GM18505 (cell line): ENCODE data around the gene PTPN14.

Experiments
- ATAC-seq: cut with Tn5 transposase; IDR thresholded peaks from one replicate; pipeline ENCODE4 v1.9.1; 2021; ENCODE audit not compliant: unreplicated experiment
- POLR2A ChIP-seq: IDR thresholded peaks from 4 replicates; pipeline ENCODE4 v1.6.1; 2011; ENCODE audit warnings: borderline replicate concordance; ENCODE audit not compliant: insufficient read depth, insufficient read length; ENCODE audit errors: extremely low read depth

Gene PTPN14

GRCh38 chr1:214377485-214377884, 173.9 kb downstream of the PTPN14 start:
- TF ChIP-seq POLR2A = no peak
- no peak for ATAC-seq

DNA sequence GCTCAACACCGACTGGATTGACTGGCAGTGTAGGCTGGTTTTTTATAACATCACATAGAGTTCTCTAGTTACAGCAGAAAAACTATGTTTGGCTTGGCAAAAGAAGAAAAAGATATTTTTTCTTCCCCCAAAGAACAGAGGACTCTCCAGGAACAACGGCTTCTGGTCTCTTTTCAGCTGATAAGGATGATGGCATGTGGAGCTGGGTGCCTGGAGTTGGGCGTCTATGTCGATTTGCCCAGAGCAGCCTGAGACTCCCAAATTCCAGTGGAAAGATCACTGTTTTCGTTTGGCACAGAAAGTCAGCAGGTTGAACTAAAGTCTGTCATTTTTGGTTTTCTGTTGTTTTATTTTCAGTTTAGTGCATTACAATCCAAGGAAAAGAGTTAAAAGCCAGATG, 179.3 kb downstream of the PTPN14 start:
- TF ChIP-seq POLR2A = no peak
- no peak for ATAC-seq

- no peak for TF ChIP-seq POLR2A
- no peak for ATAC-seq
Observed at GRCh38 chr1:214370615-214371014, 180.8 kb downstream of the PTPN14 start.

- TF ChIP-seq POLR2A = no peak
- ATAC-seq = no peak
Observed at GRCh38 chr1:214369364-214369763, 182.0 kb downstream of the PTPN14 start.

GRCh38 chr1:214367841-214368240, 183.6 kb downstream of the PTPN14 start:
- no peak for ATAC-seq
- no peak for TF ChIP-seq POLR2A

DNA sequence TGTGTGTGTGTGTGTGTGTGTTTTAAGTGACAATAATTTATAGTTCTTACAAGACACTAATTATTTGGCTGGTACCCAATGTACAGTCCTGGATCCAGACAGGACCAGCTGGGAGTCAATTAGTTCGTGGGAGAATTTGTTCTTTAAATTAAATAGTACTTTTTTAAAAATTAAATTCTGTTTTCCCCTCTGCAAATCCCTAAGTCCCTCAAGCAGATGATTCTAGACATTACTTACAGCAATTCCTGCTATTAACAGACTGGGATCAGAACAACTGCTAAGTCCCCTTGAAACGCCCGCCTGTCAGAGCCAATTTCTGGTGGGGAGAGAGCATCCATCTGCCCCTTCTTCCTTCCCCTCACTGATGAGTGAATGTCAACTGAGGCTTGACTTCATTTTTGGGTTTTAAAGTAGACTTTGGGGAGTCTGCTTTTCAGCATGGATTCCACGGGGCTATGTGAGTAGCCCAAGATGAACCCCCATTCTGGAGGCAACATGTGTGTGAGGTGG, 186.6 kb downstream of the PTPN14 start:
- no peak for TF ChIP-seq POLR2A
- no peak for ATAC-seq

- no peak for TF ChIP-seq POLR2A
- no peak for ATAC-seq
Observed at GRCh38 chr1:214364386-214364785, 187.0 kb downstream of the PTPN14 start.

DNA sequence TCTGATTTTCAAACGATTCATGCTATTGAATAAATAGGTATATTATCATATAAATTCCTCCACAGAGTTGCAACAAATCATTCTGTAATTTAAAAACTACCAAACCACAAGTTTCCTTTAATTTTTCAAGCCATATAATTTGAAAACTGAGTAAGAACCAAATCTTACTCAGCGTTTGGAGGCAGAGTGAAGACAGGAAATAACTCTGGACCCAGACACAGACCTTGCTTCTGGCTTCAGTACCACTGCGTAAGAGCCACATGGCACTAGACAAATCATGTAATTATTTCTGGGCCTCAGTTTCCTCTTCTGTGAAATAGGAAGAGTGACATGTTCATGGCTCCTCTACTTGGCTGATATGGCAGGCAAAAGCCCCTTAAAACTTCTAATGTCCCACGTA, 188.0 kb downstream of the PTPN14 start:
- no peak for ATAC-seq
- no peak for TF ChIP-seq POLR2A

DNA sequence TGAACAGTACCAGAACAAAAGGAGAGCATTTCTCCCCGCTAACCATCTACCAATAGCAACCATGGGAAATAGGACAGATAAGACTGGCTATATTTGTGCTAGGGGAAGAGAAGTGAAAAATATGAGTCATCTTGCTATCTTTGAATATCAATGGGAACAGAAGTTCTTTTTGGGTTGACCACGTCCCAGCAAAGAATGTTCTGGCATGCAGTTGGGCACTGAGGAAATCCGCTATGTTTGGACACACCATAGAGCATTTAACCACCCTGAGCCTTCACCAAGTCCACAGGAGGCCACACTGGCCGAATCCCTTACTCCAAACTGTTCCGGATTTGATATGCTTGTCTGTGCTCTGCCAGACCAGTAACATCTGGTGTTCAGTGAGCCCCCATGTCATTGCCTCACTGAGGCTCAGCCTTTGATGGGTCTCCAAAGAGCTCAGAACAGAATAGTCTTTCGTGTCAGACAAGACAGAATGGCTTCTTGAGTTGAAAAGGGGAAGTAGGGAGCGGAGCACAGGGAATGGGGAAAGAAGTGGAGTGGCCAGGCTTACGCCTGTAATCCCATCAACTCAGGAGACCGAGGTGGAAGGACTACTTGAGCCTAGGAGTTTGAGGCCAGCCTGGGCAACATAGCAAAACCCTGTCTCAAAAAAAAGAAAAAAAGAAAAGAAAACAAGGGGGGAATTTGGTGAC, 189.1 kb downstream of the PTPN14 start:
- no peak for TF ChIP-seq POLR2A
- ATAC-seq = no peak

- TF ChIP-seq POLR2A = no peak
- ATAC-seq = no peak
Observed at GRCh38 chr1:214361636-214362035, 189.8 kb downstream of the PTPN14 start.

GRCh38 chr1:214360525-214361164, 190.8 kb downstream of the PTPN14 start:
- TF ChIP-seq POLR2A = no peak
- ATAC-seq = no peak

GRCh38 chr1:214360116-214360515, 191.3 kb downstream of the PTPN14 start:
- ATAC-seq = no peak
- no peak for TF ChIP-seq POLR2A

GRCh38 chr1:214354440-214355148, 196.8 kb downstream of the PTPN14 start:
- ATAC-seq = no peak
- TF ChIP-seq POLR2A = no peak

DNA sequence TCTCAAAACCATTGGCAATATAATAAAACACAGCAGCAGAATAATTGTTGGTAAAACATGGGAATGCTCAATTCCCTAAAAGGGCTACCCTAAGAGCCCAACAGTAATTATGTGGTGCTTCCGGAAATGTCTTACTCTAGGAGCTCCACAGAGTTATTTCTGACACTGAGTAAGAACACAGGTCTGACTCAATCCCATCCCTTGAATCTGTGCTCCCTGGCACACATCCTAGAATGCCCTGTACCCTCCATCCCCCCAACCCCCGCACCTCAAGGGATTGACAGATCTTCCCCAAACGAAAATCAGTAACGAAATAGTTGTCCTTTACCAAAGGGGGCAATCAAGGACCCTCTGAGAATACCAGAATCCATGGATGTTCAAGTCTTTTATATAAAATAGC, 198.6 kb downstream of the PTPN14 start:
- no peak for TF ChIP-seq POLR2A

DNA sequence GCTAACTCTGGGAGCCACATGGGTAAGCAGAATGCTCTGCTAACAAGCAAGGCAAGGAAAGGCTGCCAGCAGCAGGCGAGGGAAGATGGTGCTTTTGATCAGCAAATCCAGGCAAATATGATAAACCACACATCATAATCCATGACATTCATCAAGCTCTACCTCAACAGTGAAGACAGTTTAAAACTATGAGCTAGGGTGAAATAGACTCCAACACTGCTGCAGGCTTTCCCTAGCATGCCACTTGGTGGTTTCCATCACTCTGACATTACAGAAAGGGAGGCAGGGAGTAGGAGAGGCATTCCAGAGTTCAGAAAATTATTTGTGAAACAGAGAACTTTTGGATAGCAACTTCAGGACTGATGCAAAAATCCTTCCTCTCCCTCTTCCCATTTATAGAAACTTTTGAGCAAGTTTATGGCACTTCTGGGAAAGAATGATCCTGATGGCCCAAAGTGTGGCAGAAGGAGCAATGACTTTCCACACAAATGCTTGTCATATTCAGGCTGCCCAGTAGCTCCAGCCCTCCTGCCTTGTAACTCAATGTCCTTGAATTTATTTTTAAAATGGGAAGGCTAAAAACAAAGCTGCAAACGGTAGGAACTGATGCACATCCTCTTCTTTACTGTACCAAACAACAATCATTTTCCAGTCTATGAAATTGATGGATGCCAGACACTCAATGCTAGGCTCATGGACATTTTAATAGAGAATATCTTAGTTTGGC, 199.7 kb downstream of the PTPN14 start:
- ATAC-seq = no peak
- no peak for TF ChIP-seq POLR2A

More for the DNA sequence above, 198.6 kb downstream of the PTPN14 start:
- no peak for ATAC-seq
